Measurements from ENCODE around the gene ATXN7L1.

ATXN7L1 gene

GRCh38 chr7:105826143-105826542 lies 50.3 kb downstream of the ATXN7L1 start:
- no peak overlapping the region for H3K27ac Mint-ChIP-seq
- peaks cover 4 to 23% of the 10 kb centered on the region in 2 donors for H3K4me1 Mint-ChIP-seq (ENCODE audit: low read depth in 2 of 2)
- ATAC-seq (replicated peaks) (no peak), DNase-seq (no peak)
- H3K9me3 Mint-ChIP-seq = no peaks in the 10 kb centered on the region
- H3K4me3 Mint-ChIP-seq = no peak overlapping the region
- no peaks in the 10 kb centered on the region for H3K27me3 Mint-ChIP-seq
- H3K36me3 Mint-ChIP-seq (ENCODE audit: insufficient read depth) = no peaks in the 10 kb centered on the region

DNA sequence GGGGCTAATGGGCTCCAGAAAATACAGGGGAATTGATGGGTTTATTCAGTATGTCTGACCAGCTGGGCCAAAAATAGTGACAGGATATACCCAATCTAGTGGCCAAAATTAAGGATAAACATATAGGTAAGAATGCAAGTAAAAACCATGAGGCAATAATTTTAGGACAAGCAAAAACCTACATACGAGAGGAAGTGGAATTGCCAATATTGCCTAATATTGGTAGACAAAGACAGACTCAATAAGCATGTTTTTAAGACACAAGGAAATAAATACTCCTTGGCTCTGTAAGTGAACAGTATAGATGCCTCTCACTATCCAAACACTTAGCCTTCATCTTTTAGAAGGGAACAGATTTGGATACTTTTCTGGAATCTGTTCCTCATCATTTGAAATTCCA lies 51.0 kb downstream of the ATXN7L1 start:
- H3K9me3 Mint-ChIP-seq = no peaks in the 10 kb centered on the region
- no peak overlapping the region for H3K27ac Mint-ChIP-seq
- peaks cover 4 to 30% of the 10 kb centered on the region in 2 donors for H3K4me1 Mint-ChIP-seq (ENCODE audit: low read depth in 2 of 2)
- no peak for DNase-seq
- no peak overlapping the region for H3K4me3 Mint-ChIP-seq
- H3K36me3 Mint-ChIP-seq (ENCODE audit: insufficient read depth) = no peaks in the 10 kb centered on the region
- no peak for ATAC-seq (replicated peaks)
- no peaks in the 10 kb centered on the region for H3K27me3 Mint-ChIP-seq

- Mint-ChIP-seq H3K27me3 (no peaks in the 10 kb centered on the region), H3K27ac (peak overlapping the region in 1 of 2 donors; percentile 13), H3K4me3 (no peak overlapping the region), H3K4me1 (ENCODE audit: low read depth in 2 of 2) (peaks cover 4 to 34% of the 10 kb centered on the region in 2 donors), H3K9me3 (no peaks in the 10 kb centered on the region), H3K36me3 (ENCODE audit: insufficient read depth) (no peaks in the 10 kb centered on the region)
- ATAC-seq (replicated peaks) (no peak), DNase-seq (no peak)
These were observed 53.6 kb downstream of the ATXN7L1 start for GRCh38 chr7:105822806-105823205.

DNA sequence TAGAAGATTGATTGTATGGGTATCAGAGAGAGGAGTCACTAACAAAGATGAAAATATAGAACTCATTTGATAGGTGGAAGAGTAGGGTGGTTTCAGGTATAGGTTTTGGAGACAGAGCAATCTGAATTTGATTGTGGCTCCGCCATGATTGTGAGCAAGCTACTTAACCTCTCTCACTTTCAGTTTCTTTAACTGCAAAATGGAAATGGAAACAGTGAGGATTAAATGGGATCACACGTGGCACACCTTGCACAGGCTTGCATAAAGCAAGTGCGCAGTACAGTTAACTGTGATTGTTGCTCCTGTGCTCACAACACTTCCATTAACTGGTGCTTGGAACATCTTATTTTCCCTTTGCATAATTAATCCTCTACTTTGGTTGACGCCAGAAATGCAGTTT lies 54.9 kb downstream of the ATXN7L1 start:
- H3K4me1 Mint-ChIP-seq (ENCODE audit: low read depth in 2 of 2) = peaks cover 4 to 34% of the 10 kb centered on the region in 2 donors
- H3K27ac Mint-ChIP-seq = no peak overlapping the region
- H3K4me3 Mint-ChIP-seq = no peak overlapping the region

DNA sequence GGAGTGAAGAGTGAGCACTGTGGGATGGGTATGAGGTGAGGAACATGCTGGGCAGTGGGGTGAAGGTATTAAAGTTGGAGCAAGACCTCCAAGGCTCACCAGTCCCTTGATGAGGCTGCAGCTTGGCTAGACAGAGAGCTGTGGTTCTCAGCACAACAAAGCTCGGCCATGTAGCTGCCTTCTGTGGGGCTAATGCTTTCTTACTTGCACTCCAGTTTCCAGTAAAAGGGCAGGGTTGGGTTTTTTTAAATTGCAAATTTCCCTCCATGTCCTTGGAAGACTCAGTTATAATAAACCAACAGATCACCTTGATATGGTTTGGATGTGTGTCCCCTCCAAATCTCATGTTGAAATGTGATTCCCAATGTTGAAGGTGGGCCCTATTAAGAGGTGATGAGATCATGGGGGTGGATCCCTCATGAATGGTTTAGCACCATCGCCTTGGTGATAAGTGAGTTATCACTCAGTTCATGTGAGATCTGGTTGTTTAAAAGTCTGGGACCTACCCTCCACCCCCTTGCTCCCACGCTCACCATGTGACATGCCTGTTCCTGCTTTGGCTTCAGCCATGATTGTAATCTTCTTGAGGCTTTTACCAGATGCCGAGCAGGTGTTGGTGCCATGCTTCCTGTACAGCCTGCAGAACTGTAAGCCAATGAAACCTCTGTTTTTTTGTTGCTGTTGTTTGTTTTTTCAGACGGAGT lies 55.9 kb downstream of the ATXN7L1 start:
- H3K27me3 Mint-ChIP-seq = no peaks in the 10 kb centered on the region
- H3K36me3 Mint-ChIP-seq (ENCODE audit: insufficient read depth) = no peaks in the 10 kb centered on the region
- DNase-seq (no peak), ATAC-seq (replicated peaks) (peak; percentile 19)
- no peak overlapping the region for H3K4me3 Mint-ChIP-seq
- H3K4me1 Mint-ChIP-seq (ENCODE audit: low read depth in 2 of 2) = peaks cover 4 to 33% of the 10 kb centered on the region in 2 donors
- H3K9me3 Mint-ChIP-seq = no peaks in the 10 kb centered on the region
- peak overlapping the region in 1 of 2 donors; percentile 46 for H3K27ac Mint-ChIP-seq

More for the DNA sequence above, 54.9 kb downstream of the ATXN7L1 start:
- no peaks in the 10 kb centered on the region for H3K27me3 Mint-ChIP-seq
- no peaks in the 10 kb centered on the region for H3K36me3 Mint-ChIP-seq (ENCODE audit: insufficient read depth)
- DNase-seq (no peak), ATAC-seq (replicated peaks) (no peak)
- no peaks in the 10 kb centered on the region for H3K9me3 Mint-ChIP-seq

DNA sequence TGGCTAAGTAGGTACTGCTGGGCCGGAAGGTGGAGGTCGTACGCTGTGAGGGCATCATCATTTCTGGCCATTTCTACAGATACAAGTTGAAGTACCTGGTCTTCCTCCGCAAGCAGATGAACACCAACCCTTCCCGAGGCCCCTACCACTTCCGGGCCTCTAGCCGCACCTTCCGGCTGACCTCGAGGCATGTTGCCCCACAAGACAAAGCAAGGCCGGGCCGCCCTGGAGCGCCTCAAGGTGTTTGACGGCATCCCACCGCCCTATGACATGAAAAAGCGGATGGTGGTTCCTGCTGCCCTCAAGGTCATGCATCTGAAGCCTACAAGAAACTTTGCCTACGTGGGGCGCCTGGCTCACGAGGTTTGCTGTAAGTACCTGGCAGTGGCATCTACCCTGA lies 56.8 kb downstream of the ATXN7L1 start:
- Mint-ChIP-seq H3K4me1 (ENCODE audit: low read depth in 2 of 2) (peaks cover 4 to 33% of the 10 kb centered on the region in 2 donors), H3K27me3 (no peaks in the 10 kb centered on the region), H3K9me3 (no peaks in the 10 kb centered on the region), H3K36me3 (ENCODE audit: insufficient read depth) (no peaks in the 10 kb centered on the region), H3K4me3 (no peak overlapping the region), H3K27ac (no peak overlapping the region)
- DNase-seq = no peak
- no peak for ATAC-seq (replicated peaks)

GRCh38 chr7:105816954-105817615 lies 59.3 kb downstream of the ATXN7L1 start:
- Mint-ChIP-seq H3K9me3 (no peaks in the 10 kb centered on the region), H3K4me3 (no peak overlapping the region), H3K27ac (peak overlapping the region in 1 of 2 donors; percentile 79), H3K27me3 (no peaks in the 10 kb centered on the region), H3K4me1 (ENCODE audit: low read depth in 2 of 2) (peaks cover 0 to 31% of the 10 kb centered on the region in 2 donors), H3K36me3 (ENCODE audit: insufficient read depth) (no peaks in the 10 kb centered on the region)
- ATAC-seq (replicated peaks) (no peak), DNase-seq (no peak)

GRCh38 chr7:105816266-105816843 lies 60.0 kb downstream of the ATXN7L1 start:
- H3K27me3 Mint-ChIP-seq = no peaks in the 10 kb centered on the region
- H3K27ac Mint-ChIP-seq = peak overlapping the region in 1 of 2 donors; percentile 79
- no peak overlapping the region for H3K4me3 Mint-ChIP-seq
- no peak for DNase-seq
- H3K36me3 Mint-ChIP-seq (ENCODE audit: insufficient read depth) = no peaks in the 10 kb centered on the region
- peaks cover 3 to 34% of the 10 kb centered on the region in 2 donors for H3K4me1 Mint-ChIP-seq (ENCODE audit: low read depth in 2 of 2)
- no peaks in the 10 kb centered on the region for H3K9me3 Mint-ChIP-seq
- no peak for ATAC-seq (replicated peaks)

DNA sequence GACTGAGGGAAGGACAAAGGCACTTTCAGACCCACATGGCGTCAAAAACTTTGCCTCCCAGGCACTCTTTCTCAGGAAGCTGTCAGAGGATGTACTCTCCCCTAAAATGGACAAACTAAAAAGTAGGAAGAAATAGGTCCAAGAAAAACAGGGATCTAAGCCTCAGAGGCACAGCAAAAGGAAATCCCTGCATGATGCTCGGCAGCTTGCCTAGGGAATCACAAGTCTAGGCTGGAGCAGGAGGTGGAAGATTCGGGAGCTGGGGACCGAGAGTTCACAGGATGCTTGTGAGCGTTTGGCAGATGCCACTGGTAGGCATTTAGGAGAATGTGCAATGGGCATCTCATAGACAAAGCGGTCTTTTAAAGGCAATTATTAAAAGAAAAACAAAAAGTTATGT lies 60.8 kb downstream of the ATXN7L1 start:
- no peak for DNase-seq
- peaks cover 5 to 34% of the 10 kb centered on the region in 2 donors for H3K4me1 Mint-ChIP-seq (ENCODE audit: low read depth in 2 of 2)
- no peaks in the 10 kb centered on the region for H3K36me3 Mint-ChIP-seq (ENCODE audit: insufficient read depth)
- H3K9me3 Mint-ChIP-seq = no peaks in the 10 kb centered on the region
- H3K27ac Mint-ChIP-seq = peak overlapping the region in 1 of 2 donors; percentile 4
- H3K27me3 Mint-ChIP-seq = no peaks in the 10 kb centered on the region
- no peak for ATAC-seq (replicated peaks)
- H3K4me3 Mint-ChIP-seq = no peak overlapping the region

- DNase-seq (no peak), ATAC-seq (replicated peaks) (no peak)
- H3K27me3 Mint-ChIP-seq = no peaks in the 10 kb centered on the region
- no peaks in the 10 kb centered on the region for H3K9me3 Mint-ChIP-seq
- H3K4me3 Mint-ChIP-seq = no peak overlapping the region
- H3K36me3 Mint-ChIP-seq (ENCODE audit: insufficient read depth) = no peaks in the 10 kb centered on the region
- peaks cover 16 to 38% of the 10 kb centered on the region in 2 donors for H3K4me1 Mint-ChIP-seq (ENCODE audit: low read depth in 2 of 2)
- H3K27ac Mint-ChIP-seq = peak overlapping the region in 1 of 2 donors; percentile 4
These were observed 61.9 kb downstream of the ATXN7L1 start for GRCh38 chr7:105814481-105814880.

DNA sequence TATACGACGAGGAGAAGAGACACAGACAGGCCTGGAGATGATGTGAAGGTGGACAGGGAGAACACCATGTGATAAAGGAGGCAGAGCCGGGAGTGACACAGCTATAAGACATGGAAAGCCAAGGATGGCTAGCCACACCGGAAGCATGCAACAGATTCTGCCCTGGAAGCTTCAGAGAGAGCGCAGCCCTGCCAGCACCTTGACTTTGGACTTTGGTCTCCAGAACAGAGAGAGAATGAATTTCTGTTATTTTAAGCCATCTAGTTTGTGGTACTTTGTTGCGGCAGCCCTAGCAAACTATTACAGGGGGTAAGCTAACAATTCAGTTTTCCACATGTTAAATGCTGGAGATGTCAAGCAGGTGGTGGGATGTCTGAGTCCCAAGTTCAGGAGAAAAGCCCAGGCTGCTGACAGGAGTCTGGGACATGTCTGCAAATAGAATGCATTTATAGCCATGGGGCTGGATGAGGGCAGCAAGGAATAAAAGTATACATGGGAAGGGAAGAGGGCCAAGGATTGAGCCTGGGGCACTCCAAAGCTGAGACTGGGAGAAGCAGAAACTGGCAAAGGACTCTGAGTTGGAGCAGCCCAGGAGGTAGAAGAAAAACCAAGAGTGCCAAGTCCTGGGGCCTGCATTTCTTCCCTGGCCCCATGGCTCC lies 65.1 kb downstream of the ATXN7L1 start:
- ATAC-seq (replicated peaks) (no peak), DNase-seq (no peak)
- H3K27ac Mint-ChIP-seq = peak overlapping the region; percentile 17 to 96
- H3K4me3 Mint-ChIP-seq = no peak overlapping the region
- H3K27me3 Mint-ChIP-seq = no peaks in the 10 kb centered on the region
- H3K9me3 Mint-ChIP-seq = no peaks in the 10 kb centered on the region
- H3K36me3 Mint-ChIP-seq (ENCODE audit: insufficient read depth) = no peaks in the 10 kb centered on the region
- peaks cover 45 to 66% of the 10 kb centered on the region in 2 donors for H3K4me1 Mint-ChIP-seq (ENCODE audit: low read depth in 2 of 2)

GRCh38 chr7:105810556-105810955 lies 65.8 kb downstream of the ATXN7L1 start:
- Mint-ChIP-seq H3K27ac (peak overlapping the region; percentile 85 to 96), H3K27me3 (no peaks in the 10 kb centered on the region), H3K4me3 (peak overlapping the region in 1 of 2 donors; percentile 63), H3K36me3 (ENCODE audit: insufficient read depth) (no peaks in the 10 kb centered on the region), H3K9me3 (no peaks in the 10 kb centered on the region), H3K4me1 (ENCODE audit: low read depth in 2 of 2) (peaks cover 53 to 73% of the 10 kb centered on the region in 2 donors)
- ATAC-seq (replicated peaks) (no peak), DNase-seq (no peak)
